DMS79 treated with DMSO at 0.1 percent for 48 hours (cell line): ENCODE data around the gene HS3ST6.
"Not testable (repeated sequence)": the region's sequence is repeated elsewhere in the genome, so short reads cannot be mapped to it uniquely, and the experiment has no call there.

Source experiments
- DNase-seq: peaks from one replicate; lab custom pipeline; 2025; lab: John Stamatoyannopoulos, UW

HS3ST6 gene

GRCh38 chr16:1946495-1947368 is 28.5 kb upstream of the HS3ST6 start:
- DNase-seq, result no peak

GRCh38 chr16:1945559-1946391 is 27.6 kb upstream of the HS3ST6 start:
- no peak for DNase-seq

- no peak for DNase-seq
These were observed 26.5 kb upstream of the HS3ST6 start for GRCh38 chr16:1944612-1945199.

GRCh38 chr16:1942810-1943726 is 24.9 kb upstream of the HS3ST6 start, which contains the start of gene MSRB1:
TSS of gene MSRB1 (minus strand) at chr16:1943199. CDS start at chr16:1943156, 43 bp downstream.
- peak; percentile 84 for DNase-seq

GRCh38 chr16:1942047-1942809 is 24.0 kb upstream of the HS3ST6 start:
- no peak for DNase-seq

- no peak for DNase-seq
These were observed 23.2 kb upstream of the HS3ST6 start for GRCh38 chr16:1941162-1942046.

GRCh38 chr16:1940273-1941161 is 22.3 kb upstream of the HS3ST6 start:
- DNase-seq, result no peak

- DNase-seq, result not testable (repeated sequence)
These were observed 21.6 kb upstream of the HS3ST6 start for GRCh38 chr16:1939833-1940232.

- DNase-seq, result no peak
These were observed 20.7 kb upstream of the HS3ST6 start for GRCh38 chr16:1938910-1939309.

GRCh38 chr16:1938316-1938715 is 20.1 kb upstream of the HS3ST6 start:
- DNase-seq, result no peak

GRCh38 chr16:1936945-1937479 is 18.8 kb upstream of the HS3ST6 start:
- DNase-seq, result no peak

- no peak for DNase-seq
These were observed 15.0 kb upstream of the HS3ST6 start for GRCh38 chr16:1933097-1933661.

GRCh38 chr16:1932050-1933028 is 14.1 kb upstream of the HS3ST6 start:
- DNase-seq, result no peak

GRCh38 chr16:1930338-1930720 is 12.1 kb upstream of the HS3ST6 start:
- no peak for DNase-seq

- peak; percentile 61 for DNase-seq
These were observed 11.5 kb upstream of the HS3ST6 start for GRCh38 chr16:1929578-1930337.

- DNase-seq, result peak; percentile 7
These were observed 10.9 kb upstream of the HS3ST6 start for GRCh38 chr16:1929105-1929504.
